ENCODE results near the gene NEGR1. TPM values are rescaled to one million over a fixed set of nuclear protein-coding genes. Genes with fewer than 3 reads are reported as not detected.

Gene NEGR1
- total and polyA plus RNA-seq, 4 donors, result 0.08 to 0.14 (median 0.12) TPM; not detected in 1

- TF ChIP-seq ZBTB33 (IDR thresholded peaks at IDR 0.05), result no peak
- TF ChIP-seq YY1 (IDR thresholded peaks at IDR 0.05), result no peak
These were observed 164.7 kb downstream of the NEGR1 start (continued) for GRCh38 chr1:72117621-72118020.

GRCh38 chr1:72115290-72115689 lies 167.0 kb downstream of the NEGR1 start:
- no peaks in the 10 kb centered on the region for H3K4me1 ChIP-seq (ENCODE audit: control insufficient read depth in 4 of 4, insufficient read depth in 4 of 4, low read length in 3 of 4)
- WGBS, result 56% methylated on average over 2 of the region's 2 CpGs

More at GRCh38 chr1:72115290-72115689, 167.0 kb downstream of the NEGR1 start:
- Histone ChIP-seq H3K9me3 (ENCODE audit: control insufficient read depth in 4 of 4, low read length in 3 of 4) (no peaks in the 10 kb centered on the region), H3K27me3 (ENCODE audit: control insufficient read depth in 4 of 4, insufficient read depth in 4 of 4, low read length in 3 of 4) (no peaks in the 10 kb centered on the region), H3K4me3 (ENCODE audit: low read depth in 1 of 3, low read length in 3 of 3) (no peak overlapping the region), H3K9ac (ENCODE audit: low read depth in 1 of 2, low read length in 2 of 2) (no peak overlapping the region), H3K27ac (ENCODE audit: low read depth in 1 of 2, low read length in 2 of 2) (no peak overlapping the region), H3K36me3 (ENCODE audit: control insufficient read depth in 4 of 4, insufficient read depth in 3 of 4, low read depth in 1 of 4, low read length in 3 of 4) (no peaks in the 10 kb centered on the region)
- no peak for DNase-seq (ENCODE audit: low spot score)
- TF ChIP-seq CTCF (IDR thresholded peaks at IDR 0.05; ENCODE audit: low read depth, low read length, missing input control) (no peak), HNF4G (IDR thresholded peaks at IDR 0.05) (no peak), ATF3 (IDR thresholded peaks at IDR 0.05) (no peak), TAF1 (conservative IDR thresholded peaks at IDR 0.05) (no peak), NR2F2 (IDR thresholded peaks at IDR 0.05) (no peak), JUND (IDR thresholded peaks at IDR 0.05) (no peak), FOXA2 (IDR thresholded peaks at IDR 0.05) (no peak), SP1 (IDR thresholded peaks at IDR 0.05) (no peak), GABPA (IDR thresholded peaks at IDR 0.05 in 1 of 2, conservative IDR thresholded peaks at IDR 0.05 in 1 of 2) (no peak), MAX (IDR thresholded peaks at IDR 0.05) (no peak), RAD21 (IDR thresholded peaks at IDR 0.05) (no peak), HNF4A (conservative IDR thresholded peaks at IDR 0.05) (no peak), RXRA (IDR thresholded peaks at IDR 0.05) (no peak), EGR1 (IDR thresholded peaks at IDR 0.05; ENCODE audit: low read depth in 2 of 2) (no peak), FOXA1 (IDR thresholded peaks at IDR 0.05) (no peak), ZBTB33 (IDR thresholded peaks at IDR 0.05) (no peak), REST (IDR thresholded peaks at IDR 0.05) (no peak), YY1 (IDR thresholded peaks at IDR 0.05) (no peak)
